C4-2B (cell line): ENCODE results near the gene NEK3.

ENCODE experiments used
- ZFX ChIP-seq: fragments of 450-650 bp; IDR thresholded peaks from 2 replicates; pipeline ENCODE4 v1.6.1; 2017
- TF ChIP-seq, protein P1 (sequence below): fragments of 450-650 bp; conservative IDR thresholded peaks from 2 replicates; pipeline ENCODE4 v1.5.1; 2017; ENCODE audit warnings: mild to moderate bottlenecking

DNA sequence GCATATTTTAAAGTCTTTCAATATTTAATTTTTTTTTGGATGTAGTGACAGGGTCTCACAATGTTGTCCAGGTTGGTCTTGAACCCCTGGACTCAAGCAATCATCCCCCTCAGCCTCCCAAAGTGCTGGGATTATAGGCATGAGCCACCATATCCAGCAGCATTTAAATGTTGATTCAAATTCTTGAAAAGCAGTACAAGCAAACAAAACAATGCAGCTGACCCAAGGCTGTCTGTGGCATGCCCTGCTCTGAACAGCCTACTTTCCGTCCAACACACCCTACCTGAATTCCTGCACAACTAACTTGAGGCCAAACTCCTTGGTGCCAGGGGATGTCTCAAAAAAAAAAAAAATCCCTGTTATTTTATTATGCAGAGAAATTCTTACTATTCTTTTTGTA lies 53.6 kb downstream of the NEK3 start:
- TF ChIP-seq, protein P1, sequence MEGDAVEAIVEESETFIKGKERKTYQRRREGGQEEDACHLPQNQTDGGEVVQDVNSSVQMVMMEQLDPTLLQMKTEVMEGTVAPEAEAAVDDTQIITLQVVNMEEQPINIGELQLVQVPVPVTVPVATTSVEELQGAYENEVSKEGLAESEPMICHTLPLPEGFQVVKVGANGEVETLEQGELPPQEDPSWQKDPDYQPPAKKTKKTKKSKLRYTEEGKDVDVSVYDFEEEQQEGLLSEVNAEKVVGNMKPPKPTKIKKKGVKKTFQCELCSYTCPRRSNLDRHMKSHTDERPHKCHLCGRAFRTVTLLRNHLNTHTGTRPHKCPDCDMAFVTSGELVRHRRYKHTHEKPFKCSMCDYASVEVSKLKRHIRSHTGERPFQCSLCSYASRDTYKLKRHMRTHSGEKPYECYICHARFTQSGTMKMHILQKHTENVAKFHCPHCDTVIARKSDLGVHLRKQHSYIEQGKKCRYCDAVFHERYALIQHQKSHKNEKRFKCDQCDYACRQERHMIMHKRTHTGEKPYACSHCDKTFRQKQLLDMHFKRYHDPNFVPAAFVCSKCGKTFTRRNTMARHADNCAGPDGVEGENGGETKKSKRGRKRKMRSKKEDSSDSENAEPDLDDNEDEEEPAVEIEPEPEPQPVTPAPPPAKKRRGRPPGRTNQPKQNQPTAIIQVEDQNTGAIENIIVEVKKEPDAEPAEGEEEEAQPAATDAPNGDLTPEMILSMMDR = no peak
- no peak for TF ChIP-seq ZFX
